Inferior parietal cortex (tissue), 1 donor: ENCODE data around the gene WNK2.

Experiments
- DNase-seq: peaks from one replicate; pipeline ENCODE4 v3.0.0-alpha.2; 2016; ENCODE audit errors: extremely low spot score

Gene WNK2

DNA sequence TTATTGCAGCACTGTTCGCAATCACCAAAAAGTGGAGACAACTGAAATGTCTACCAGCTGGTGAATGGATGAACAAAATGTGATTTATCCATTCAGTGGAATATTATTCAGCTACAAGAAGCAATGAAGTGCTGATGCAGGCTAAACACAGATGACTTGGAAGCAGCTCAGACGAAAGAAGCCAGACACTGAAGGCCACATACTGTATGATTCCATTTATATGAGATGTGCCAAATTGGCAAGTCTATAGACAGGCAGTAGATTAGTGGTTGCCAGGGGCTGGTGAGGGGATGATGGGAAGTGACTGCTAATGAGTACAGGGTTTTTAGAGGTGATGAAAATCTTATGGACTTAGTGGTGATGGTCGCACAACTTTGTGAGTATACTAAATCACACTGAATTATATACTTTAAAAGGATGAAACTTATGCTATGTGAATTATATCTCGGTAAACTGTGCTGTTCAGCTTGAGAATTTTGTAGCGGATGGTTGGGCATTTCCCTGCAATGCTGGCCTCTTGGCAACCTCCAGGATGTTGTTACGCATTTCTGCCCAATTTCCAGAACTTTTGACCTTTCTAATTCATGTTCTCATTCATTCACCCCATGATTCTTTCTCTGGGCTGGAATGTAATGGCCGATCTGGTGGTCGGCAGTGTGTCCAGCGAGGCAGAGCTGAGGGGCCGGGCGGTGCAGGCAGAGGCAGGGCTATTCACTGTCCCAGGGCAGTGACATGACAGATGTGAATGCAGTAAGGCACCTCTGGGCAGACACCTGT, 22.0 kb upstream of the WNK2 start:
- no peak for DNase-seq

DNA sequence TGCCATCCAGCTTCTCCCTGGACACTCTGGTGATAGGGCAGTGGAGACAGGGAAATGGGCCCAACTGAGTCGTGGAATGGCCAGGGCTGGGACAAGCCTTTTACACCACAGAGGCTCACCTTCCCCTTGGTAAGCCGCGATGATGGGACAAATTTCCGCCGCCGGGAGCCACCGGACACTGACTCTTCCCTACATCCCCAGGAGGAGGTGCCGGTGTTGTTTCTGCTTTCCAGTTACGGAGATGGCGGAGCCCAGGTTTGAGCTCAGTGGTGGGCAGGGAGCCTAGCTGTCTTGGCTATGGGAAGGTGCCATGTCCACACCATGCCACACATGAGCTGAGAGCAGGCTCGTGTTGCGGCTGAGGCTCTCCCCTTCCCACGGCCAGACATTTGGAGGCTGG, 19.9 kb upstream of the WNK2 start:
- no peak for DNase-seq

- no peak for DNase-seq
Measured at GRCh38 chr9:93166699-93167098, 17.2 kb upstream of the WNK2 start.

GRCh38 chr9:93167185-93167584, 16.8 kb upstream of the WNK2 start:
- DNase-seq = no peak

GRCh38 chr9:93167838-93168237, 16.1 kb upstream of the WNK2 start:
- no peak for DNase-seq

DNA sequence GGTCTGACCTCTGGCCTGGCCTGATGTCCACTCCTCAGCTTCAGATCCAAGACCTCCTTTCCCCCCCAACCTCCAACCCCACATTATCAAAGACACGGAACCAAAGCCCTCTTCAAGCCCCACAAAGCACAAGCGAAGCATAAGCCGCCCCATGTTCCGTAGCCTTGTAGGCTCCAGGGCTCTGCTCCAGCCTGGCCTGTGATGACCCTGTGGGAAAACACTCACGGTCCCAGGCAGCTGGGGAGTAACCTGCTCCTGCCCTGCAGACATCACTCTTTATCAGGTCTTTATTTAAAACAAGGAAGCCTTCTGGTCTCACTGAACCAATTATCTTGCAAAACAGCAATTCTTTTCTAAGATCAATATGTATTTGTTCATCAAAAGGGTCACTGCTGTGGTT, 15.4 kb upstream of the WNK2 start:
- DNase-seq = no peak

GRCh38 chr9:93169444-93169843, 14.5 kb upstream of the WNK2 start:
- DNase-seq = no peak

- no peak for DNase-seq
Measured at GRCh38 chr9:93170571-93170970, 13.4 kb upstream of the WNK2 start.

- DNase-seq = no peak
Measured at GRCh38 chr9:93171261-93171990, 12.5 kb upstream of the WNK2 start.

GRCh38 chr9:93172666-93173364, 11.1 kb upstream of the WNK2 start:
- no peak for DNase-seq

GRCh38 chr9:93173365-93174051, 10.4 kb upstream of the WNK2 start:
- DNase-seq = no peak

DNA sequence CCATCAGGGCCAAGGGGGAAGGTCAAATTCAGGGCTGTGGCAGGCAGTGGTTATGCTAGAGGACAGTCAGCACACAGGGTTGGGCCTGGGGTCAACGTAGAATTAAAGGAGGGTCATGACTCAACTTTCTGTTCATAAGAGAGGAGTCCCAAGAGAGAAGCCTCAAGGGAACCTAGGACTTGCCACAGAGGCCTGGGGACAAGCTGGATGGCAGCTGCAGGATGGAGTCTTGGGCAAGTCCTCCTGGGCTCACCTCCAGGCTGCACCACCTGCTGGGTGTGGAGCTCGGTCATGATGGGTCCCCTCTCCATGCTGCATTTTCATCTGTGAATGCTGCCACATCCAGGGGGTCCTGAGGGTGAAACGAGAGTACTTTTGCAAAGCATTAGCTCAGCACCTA, 9.0 kb upstream of the WNK2 start:
- DNase-seq = no peak

DNA sequence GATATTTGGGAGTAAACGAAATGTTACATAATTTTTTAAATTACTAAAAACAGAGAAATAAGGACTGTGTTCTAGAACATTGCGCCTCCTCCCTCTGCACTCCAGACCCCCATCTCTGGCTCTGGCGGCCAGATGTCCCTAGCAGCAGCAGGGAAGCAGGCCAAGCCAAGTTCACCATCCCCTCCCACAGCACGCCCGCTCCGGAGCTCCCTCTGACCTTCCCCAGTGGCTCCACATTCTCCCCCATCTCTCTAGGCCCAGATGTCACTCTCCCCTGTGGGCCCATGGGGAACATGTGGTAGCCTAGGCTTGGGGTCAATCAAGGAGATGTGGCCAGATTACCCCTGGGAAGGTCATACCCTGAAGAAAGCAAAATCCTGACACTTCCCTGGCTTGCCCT, 6.3 kb upstream of the WNK2 start:
- DNase-seq = no peak

GRCh38 chr9:93178851-93179786, 4.8 kb upstream of the WNK2 start:
- DNase-seq = no peak

DNA sequence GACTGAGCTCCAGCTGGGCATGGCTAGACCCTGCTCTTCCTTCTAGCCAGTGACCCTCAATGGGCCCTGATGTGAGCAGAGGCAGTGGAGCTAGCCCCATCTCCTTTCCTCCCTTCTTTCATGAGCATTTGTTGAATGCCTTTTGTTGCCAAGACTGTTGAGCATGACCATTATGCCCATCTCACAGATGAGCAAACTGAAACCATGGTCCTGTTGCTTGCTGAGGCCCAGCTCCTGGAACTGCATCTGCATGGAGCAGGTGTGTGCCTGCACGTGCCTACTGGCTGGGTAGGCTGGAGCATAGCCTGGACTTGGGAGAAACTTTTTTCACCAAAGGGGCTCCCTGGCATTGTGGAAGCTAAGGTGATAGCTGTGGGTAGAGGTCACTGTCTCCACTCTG, 3.0 kb upstream of the WNK2 start:
- DNase-seq = no peak

GRCh38 chr9:93181672-93182435, 2.1 kb upstream of the WNK2 start:
- no peak for DNase-seq

DNA sequence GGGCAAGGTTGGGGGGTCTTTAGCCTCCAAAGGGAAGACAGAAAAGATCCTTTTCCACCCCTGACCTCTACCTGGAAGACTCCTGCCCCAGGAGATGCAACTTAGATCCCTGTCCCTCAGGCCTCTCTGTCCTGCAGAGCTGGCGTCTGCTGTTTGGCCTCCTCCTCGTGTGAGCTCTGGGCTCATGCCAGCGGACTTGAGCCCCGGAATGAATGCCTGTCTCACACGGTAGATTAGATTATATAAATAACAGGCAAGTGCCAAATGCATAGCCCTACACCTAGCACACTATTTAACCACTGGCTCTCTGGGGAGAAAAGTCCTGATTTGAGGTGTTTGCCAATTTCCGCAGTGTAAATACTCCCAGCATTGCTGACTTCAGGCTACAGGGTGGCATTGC, 1.4 kb upstream of the WNK2 start:
- no peak for DNase-seq

GRCh38 chr9:93183131-93183662, 742 bp upstream of the WNK2 start:
- no peak for DNase-seq

- no peak for DNase-seq
Measured at GRCh38 chr9:93184432-93185265, 710 bp downstream of the WNK2 start.
